Lower leg skin (tissue), 4 donors: Measurements from ENCODE around the gene PLSCR4. TPM values are rescaled to one million over a fixed set of nuclear protein-coding genes. Genes with fewer than 3 reads are reported as not detected.

Source experiments
- DNase-seq, 2 donors: peaks; one replicate each; pipeline ENCODE4 v3.0.0-alpha.2; 2019; ENCODE audit warnings: low spot score in 2 of 2
- H3K4me3 ChIP-seq: fragments of 200-600 bp; sonication (generic); 2 replicates; pipeline ENCODE4 v1.5.1; 2017; ENCODE audit warnings: mild to moderate bottlenecking, low read depth; ENCODE audit not compliant: poor library complexity, severe bottlenecking
- CTCF ChIP-seq, 3 donors: fragments of 450-650 bp; IDR thresholded peaks; one replicate each; pipeline ENCODE4 v1.5.1; 2016; ENCODE audit warnings: antibody characterized with exemption in 3 of 3, mild to moderate bottlenecking in 3 of 3, moderate library complexity in 2 of 3
- POLR2A ChIP-seq, 2 donors: fragments of 450-650 bp; IDR thresholded peaks; one replicate each; pipeline ENCODE4 v1.6.1; 2016 to 2017; ENCODE audit warnings: antibody characterized with exemption in 2 of 2, mild to moderate bottlenecking in 1 of 2, moderate library complexity in 1 of 2
- WGBS, 2 donors: methylation state at CpG; one replicate each; pipeline ENCODE4 v1.1.5; 2018; 5-methylcytosine and 5-hydroxymethylcytosine counted together
- intact Hi-C: fragments of 100-400 bp; cut with DNase I; formaldehyde crosslinking; loops from one replicate; pipeline ENCODE4 v1.15.0; 2023; ENCODE audit warnings: low total_unique reads
- total RNA-seq, 4 donors: library from RNA; depleted of rRNA; stranded (reverse); fragments of >200 nt; gene quantifications; one replicate each; pipeline ENCODE4 v1.1.0, GENCODE V29; 2016

Gene PLSCR4
- total RNA-seq, 4 donors from 2014 or later = 12.3 to 47.2 (median 18.4) TPM

GRCh38 chr3:146222204-146223046 is 28.5 kb downstream of the PLSCR4 start:
- intact Hi-C loops = no loop called here
- peak in 1 of 3 donors; percentile 13 for TF ChIP-seq CTCF (IDR thresholded peaks at IDR 0.05)
- TF ChIP-seq POLR2A (IDR thresholded peaks at IDR 0.05) = no peak
- WGBS, 2 donors = 82 to 85% methylated on average over 9 of the region's 9 CpGs
- no peak for DNase-seq
- H3K4me3 ChIP-seq = no peak overlapping the region

GRCh38 chr3:146221276-146221675 is 29.6 kb downstream of the PLSCR4 start:
- intact Hi-C loops = no loop called here
- no peak for DNase-seq
- TF ChIP-seq POLR2A (IDR thresholded peaks at IDR 0.05) (no peak), CTCF (IDR thresholded peaks at IDR 0.05) (no peak)

GRCh38 chr3:146218880-146219866 is 31.7 kb downstream of the PLSCR4 start:
- H3K4me3 ChIP-seq = no peak overlapping the region
- 70 to 74% methylated on average over 13 of the region's 13 CpGs for WGBS, 2 donors
- TF ChIP-seq POLR2A (IDR thresholded peaks at IDR 0.05) (no peak), CTCF (IDR thresholded peaks at IDR 0.05) (no peak)
- no peak for DNase-seq
- intact Hi-C loops = loop anchor here (5.0 kb wide), 1 partner anchor 108 kb away; no protein-coding TSS in a partner anchor

More at GRCh38 chr3:146221276-146221675, 29.6 kb downstream of the PLSCR4 start:
- H3K4me3 ChIP-seq = no peak overlapping the region

GRCh38 chr3:146217324-146217723 is 33.6 kb downstream of the PLSCR4 start:
- DNase-seq = no peak
- 83 to 85% methylated on average over 2 of the region's 2 CpGs for WGBS, 2 donors
- no peak overlapping the region for H3K4me3 ChIP-seq
- intact Hi-C loops = loop anchor here (5.0 kb wide), 1 partner anchor 110 kb away; no protein-coding TSS in a partner anchor
- no peak for TF ChIP-seq POLR2A (IDR thresholded peaks at IDR 0.05)
- TF ChIP-seq CTCF (IDR thresholded peaks at IDR 0.05) = no peak

- H3K4me3 ChIP-seq = no peak overlapping the region
- no peak for DNase-seq
- intact Hi-C loops = no loop called here
- TF ChIP-seq POLR2A (IDR thresholded peaks at IDR 0.05) (no peak), CTCF (IDR thresholded peaks at IDR 0.05) (no peak)
- WGBS, 2 donors = 87 to 88% methylated on average over 2 of the region's 2 CpGs
Observed at GRCh38 chr3:146214493-146214892, 36.4 kb downstream of the PLSCR4 start.
